Stimulated activated naive CD4-positive, alpha-beta T cell (primary cell): ENCODE data around the gene CSGALNACT2.
"Not testable (repeated sequence)": the region's sequence is repeated elsewhere in the genome, so short reads cannot be mapped to it uniquely, and the experiment has no call there.

Source experiments
- DNase-seq, 6 experiments: peaks; one replicate each; lab custom pipeline; 2025; lab: John Stamatoyannopoulos, UW

CSGALNACT2 gene

GRCh38 chr10:43125274-43125845 lies 12.9 kb upstream of the CSGALNACT2 start:
- DNase-seq = no peak

GRCh38 chr10:43125881-43126731 lies 12.1 kb upstream of the CSGALNACT2 start:
- DNase-seq = no peak

- no peak for DNase-seq
These were observed 11.4 kb upstream of the CSGALNACT2 start for GRCh38 chr10:43126759-43127424.

DNA sequence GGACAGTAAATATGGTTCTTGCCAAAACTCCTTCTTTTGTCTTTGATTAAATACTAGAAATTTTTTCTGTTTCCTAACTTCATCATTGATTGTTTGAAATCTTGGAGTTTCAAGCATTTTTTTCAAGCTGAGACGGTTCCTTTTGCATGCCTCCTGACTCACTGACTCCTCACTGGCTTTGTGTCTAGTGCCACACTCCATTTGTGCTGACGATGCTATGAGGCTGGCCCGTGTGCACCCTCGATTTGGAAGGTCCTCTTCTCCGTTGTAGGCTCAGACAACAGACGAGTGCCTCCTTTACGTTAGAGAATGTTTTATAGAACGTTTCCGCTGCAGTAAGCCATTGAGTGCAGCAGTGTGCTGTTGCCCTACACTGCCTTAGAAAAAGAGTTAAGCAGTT lies 10.8 kb upstream of the CSGALNACT2 start:
- DNase-seq = no peak

GRCh38 chr10:43128331-43128730 lies 9.9 kb upstream of the CSGALNACT2 start:
- DNase-seq = no peak

DNA sequence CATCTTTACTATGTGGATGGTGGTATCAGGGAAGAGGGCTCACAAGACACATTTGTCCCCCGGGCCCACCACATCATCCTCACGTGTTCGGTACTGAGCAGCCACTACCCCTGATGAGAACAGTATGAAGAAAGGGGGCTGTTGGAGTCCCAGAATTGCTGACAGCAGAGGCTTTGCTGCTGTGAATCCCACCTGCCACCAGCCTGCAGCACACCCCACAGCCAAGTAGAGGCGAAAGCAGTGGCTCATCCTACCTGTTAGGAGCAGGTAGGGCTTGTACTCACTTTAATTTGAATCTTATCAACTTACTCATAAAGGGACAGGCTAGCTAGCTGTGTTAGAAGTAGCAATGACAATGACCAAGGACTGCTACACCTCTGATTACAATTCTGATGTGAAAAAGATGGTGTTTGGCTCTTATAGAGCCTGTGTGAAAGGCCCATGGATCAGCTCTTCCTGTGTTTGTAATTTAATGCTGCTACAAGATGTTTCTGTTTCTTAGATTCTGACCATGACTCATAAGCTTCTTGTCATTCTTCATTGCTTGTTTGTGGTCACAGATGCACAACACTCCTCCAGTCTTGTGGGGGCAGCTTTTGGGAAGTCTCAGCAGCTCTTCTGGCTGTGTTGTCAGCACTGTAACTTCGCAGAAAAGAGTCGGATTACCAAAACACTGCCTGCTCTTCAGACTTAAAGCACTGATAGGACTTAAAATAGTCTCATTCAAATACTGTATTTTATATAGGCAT lies 9.1 kb upstream of the CSGALNACT2 start:
- no peak for DNase-seq

- no peak for DNase-seq
These were observed 7.5 kb upstream of the CSGALNACT2 start for GRCh38 chr10:43130770-43131171.

GRCh38 chr10:43131256-43131655 lies 7.0 kb upstream of the CSGALNACT2 start:
- no peak for DNase-seq

GRCh38 chr10:43131906-43132305 lies 6.3 kb upstream of the CSGALNACT2 start:
- DNase-seq = no peak

GRCh38 chr10:43132867-43133787 lies 5.1 kb upstream of the CSGALNACT2 start:
- no peak for DNase-seq

DNA sequence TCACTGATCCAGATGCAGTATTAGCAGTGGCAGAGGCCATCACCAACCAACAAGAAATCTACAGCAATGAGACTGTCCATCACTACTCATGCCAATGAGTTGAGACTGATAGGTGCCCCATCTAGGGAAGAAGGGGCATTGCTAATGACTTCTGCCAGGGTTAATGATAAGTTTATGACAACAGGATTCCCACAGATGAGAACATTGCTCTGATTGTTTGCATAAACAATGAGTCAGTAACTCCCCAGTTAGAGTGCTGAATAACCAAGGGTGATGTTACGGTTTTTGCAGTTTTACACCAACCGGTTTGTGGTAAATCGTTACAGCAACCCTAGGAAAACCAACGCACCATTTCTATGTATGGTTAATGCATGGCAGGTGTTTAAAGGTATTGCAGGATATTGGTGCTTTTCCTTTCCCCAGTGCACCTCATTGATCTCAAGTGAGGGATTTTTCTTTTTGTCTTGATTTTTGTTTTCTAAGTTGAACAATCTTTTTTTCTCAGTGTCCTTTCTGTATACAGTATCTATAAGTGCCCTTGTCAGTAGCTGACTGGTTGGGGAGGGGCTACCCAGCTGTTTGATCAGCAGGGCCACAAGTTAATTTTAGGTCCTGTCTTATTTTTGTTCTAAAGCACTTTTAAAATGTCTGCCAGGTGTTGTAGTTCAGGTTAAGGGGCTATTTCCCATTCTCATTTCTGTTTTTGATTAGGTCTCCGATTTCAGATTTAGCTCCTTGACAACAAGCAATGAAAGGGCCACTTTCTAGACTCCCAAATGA lies 3.9 kb upstream of the CSGALNACT2 start:
- DNase-seq = no peak

DNA sequence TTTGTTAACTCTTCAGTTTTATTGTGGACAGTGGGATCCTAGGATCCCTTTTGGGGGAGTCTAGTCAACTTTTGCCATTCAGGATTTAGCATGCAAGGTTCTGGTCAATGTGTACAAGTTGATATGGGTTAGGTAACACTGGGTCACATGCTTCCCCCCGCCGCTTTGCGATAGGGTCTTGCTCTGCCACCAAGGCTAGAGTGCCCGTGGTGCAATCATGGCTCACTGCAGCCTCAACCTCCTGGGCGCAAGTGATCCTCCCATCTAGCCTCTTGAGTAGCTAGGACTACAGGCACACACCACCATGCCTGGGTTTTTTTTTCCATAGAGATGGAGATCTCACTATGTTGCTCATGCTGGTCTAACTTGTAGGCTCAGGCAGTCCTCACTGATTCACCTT lies 3.2 kb upstream of the CSGALNACT2 start:
- DNase-seq = no peak

GRCh38 chr10:43135656-43136055 lies 2.6 kb upstream of the CSGALNACT2 start:
- no peak for DNase-seq

GRCh38 chr10:43136432-43136831 lies 1.8 kb upstream of the CSGALNACT2 start:
- DNase-seq = no peak

DNA sequence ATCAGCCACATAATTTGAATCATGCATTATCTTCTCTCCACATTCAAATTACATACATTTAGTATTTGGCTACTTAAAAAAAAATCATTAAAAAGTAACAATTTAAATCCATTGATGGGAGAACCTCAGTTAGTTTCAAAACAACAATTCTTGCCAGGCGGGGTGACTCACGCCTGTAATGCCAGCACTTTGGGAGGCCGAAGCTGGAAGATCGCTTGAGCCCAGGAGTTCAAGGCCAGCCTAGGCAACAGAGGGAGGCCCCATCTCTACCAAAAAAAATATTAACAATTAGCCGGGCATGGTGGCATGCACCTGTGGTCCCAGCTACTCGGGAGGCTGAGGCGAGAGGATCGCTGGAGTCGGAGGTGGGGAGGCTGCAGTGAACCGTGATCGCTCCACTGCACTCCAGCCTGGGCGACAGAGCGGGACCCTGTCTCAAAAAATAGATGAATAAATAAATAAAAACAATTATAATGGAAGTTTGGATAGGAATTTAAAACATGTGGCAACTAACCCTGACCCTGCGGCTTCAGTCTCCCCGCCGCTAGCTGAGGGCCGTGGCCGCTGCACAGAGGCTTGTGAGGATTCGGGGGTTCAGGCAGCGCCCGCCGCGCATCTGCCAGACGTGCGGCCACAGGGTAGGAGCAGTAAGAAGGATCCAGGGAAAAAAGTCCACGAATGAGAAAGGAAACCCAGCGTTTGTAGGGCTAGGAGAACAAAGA lies 1.1 kb upstream of the CSGALNACT2 start:
- DNase-seq = no peak

DNA sequence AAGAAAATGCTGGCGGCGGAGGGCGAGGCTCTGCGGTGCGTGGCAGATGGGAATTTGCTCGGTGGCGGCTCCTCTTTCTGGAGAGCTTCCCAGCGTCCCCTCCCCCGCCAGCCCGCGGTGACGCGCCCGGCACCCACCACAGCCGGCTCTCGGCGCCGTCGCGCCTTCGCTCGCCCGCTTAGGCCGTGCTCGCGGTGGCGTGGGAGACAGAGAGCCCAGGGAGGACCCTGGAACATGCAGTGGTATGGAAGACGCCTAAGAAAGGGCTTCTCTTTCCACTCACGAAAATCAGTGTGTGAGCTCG lies 576 bp upstream of the CSGALNACT2 start:
- peak in 1 of 6 experiments; percentile 16 for DNase-seq

GRCh38 chr10:43138757-43139241 lies 554 bp downstream of the CSGALNACT2 start:
- peak; percentile 46 to 85 (median 64) for DNase-seq

DNA sequence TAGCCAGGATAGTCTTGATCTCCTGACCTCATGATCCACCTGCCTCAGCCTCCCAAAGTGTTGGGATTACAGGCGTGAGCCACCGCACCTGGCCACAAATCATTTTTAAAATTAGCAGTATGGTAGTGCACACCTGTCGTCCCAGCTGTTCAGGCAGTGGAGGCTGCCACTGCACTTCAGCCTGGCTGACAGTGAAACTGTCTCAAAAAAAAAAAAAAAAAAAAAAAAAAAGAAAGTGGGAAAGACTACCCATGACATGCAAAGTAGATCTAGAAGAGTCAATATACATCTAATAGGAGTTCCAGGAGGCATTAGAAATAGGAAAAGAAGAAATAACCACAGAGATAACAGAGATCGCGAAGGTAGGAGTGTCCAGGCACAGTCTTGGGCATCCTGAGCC lies 3.2 kb downstream of the CSGALNACT2 start:
- no peak for DNase-seq

DNA sequence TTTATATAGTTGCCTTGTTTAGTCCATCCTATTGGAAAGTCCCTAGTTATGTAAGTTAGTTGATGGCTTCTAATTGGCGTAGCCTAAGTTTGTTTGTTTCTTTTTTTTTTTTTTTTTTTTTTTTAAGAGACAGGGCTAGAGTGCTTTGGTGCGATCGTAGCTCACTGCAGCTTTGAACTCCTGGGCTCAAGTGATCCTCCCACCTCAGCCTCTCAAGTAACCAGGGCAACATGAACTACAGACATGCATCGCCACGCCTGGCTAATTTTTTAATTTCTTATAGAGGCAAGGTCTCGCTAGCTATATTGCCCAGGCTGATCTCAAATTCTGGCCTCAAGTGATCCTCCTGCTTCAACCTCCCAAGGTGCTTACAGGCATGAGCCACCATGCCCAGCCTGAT lies 7.1 kb downstream of the CSGALNACT2 start:
- DNase-seq = no peak

DNA sequence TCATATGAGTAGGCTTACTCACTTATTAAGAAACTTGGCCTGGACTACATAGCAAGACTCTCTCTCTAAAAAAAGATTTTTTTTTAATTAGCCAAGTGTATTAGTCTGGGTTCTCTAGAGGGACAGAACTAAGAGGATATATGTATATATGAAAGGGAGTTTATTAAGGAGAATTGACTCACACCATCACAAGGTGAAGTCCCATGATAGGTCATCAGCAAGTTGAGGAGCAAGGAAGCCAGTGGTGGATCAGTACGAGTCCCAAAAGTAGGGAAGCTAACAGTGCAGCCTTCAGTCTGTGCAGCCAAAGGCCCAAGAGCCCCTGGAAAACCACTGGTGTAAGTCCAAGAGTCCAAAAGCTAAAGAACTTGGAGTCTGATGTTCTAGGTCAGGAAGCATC lies 7.7 kb downstream of the CSGALNACT2 start:
- DNase-seq = not testable (repeated sequence)
